K562 (cell line): ENCODE data around the gene DYRK1A. TPM values are rescaled to one million over a fixed set of nuclear protein-coding genes. Genes with fewer than 3 reads are reported as not detected.

Experiments used
- GTF2A2 ChIP-seq: IDR thresholded peaks from 2 replicates; pipeline ENCODE4 v1.6.1; 2016; ENCODE audit warnings: mild to moderate bottlenecking, missing genetic modification characterization, missing compliant biosample characterization
- HBP1 ChIP-seq: fragments of 450-650 bp; formaldehyde crosslinking; IDR thresholded peaks from 2 replicates; pipeline ENCODE4 v1.4.0; 2022; ENCODE audit warnings: missing genetic modification characterization
- HMGN3 ChIP-seq: IDR thresholded peaks from 2 replicates; pipeline ENCODE4 v1.6.1; 2011; ENCODE audit warnings: borderline replicate concordance, low read depth, mild to moderate bottlenecking, mixed read lengths, low read length; ENCODE audit not compliant: insufficient read length; ENCODE audit errors: extremely low read depth
- MGA ChIP-seq: fragments of 450-650 bp; IDR thresholded peaks from 2 replicates; pipeline ENCODE4 v1.6.1; 2016; ENCODE audit warnings: mild to moderate bottlenecking, moderate library complexity
- RNF219 ChIP-seq: fragments of 250-450 bp; sonication (Bioruptor Pico); IDR thresholded peaks from 2 replicates; pipeline ENCODE4 v1.5.0; 2022; ENCODE audit warnings: mild to moderate bottlenecking
- SMARCA5 ChIP-seq: fragments of 450-650 bp; IDR thresholded peaks from 2 replicates; pipeline ENCODE4 v1.6.1; 2016
- TFAM ChIP-seq: fragments of 250-450 bp; sonication (Bioruptor Pico); conservative IDR thresholded peaks from 2 replicates; pipeline ENCODE4 v1.5.0; 2021; ENCODE audit warnings: mild to moderate bottlenecking, moderate library complexity
- U2AF2 ChIP-seq: fragments of 200-400 bp; formaldehyde crosslinking; optimal IDR thresholded peaks from 2 replicates; pipeline ENCODE3; 2017; ENCODE audit warnings: low read depth, mild to moderate bottlenecking, low read length
- ZC3H11A ChIP-seq: IDR thresholded peaks from 2 replicates; pipeline ENCODE4 v1.6.1; 2012; ENCODE audit warnings: low read depth, low read length, improper control_type of control experiment
- ZNF133 ChIP-seq: fragments of 250-450 bp; sonication (Bioruptor Pico); IDR thresholded peaks from 2 replicates; pipeline ENCODE4 v1.4.0; 2020; ENCODE audit warnings: mild to moderate bottlenecking
- ZNF280A ChIP-seq: fragments of 450-650 bp; IDR thresholded peaks from 2 replicates; pipeline ENCODE4 v1.6.1; 2018; ENCODE audit warnings: mild to moderate bottlenecking, low read depth; ENCODE audit not compliant: partially characterized antibody
- ZNF384 ChIP-seq: IDR thresholded peaks from 2 replicates; pipeline ENCODE4 v1.6.1; 2012; ENCODE audit warnings: low read depth, low read length, improper control_type of control experiment
- polyA plus RNA-seq, 8 experiments: library from polyadenylated mRNA; depleted of rRNA in 4 of 8; stranded (reverse) in 5 of 8; unstranded in 3 of 8; fragments of >200 nt; fragmentation: Nextera tagmentation in 2 of 8; fragmentation: Illumina TruSeq in 1 of 8; extraction: Ambion mirVana in 2 of 8; extraction: Trizol in 1 of 8; gene quantifications; 2 replicates each; pipeline versions ENCODE4 v1.2.1 to v1.2.3, GENCODE V29; 2011 to 2014; ENCODE audit warnings: inconsistent platforms in 1 of 8, missing spikeins in 1 of 8
- total RNA-seq, 7 experiments: library from RNA; depleted of rRNA in 6 of 7; stranded (reverse); fragments of >200 nt in 6 of 7; fragmentation: Illumina TruSeq in 2 of 7; extraction: Trizol in 2 of 7; gene quantifications; 2 replicates each; pipeline versions ENCODE4 v1.2.1 to v1.2.3, GENCODE V29; 2011 to 2021; ENCODE audit warnings: low replicate concordance in 1 of 7

Gene DYRK1A
- total and polyA plus RNA-seq, 9 of the 15 experiments (the other 6 are each of a cell fraction or from before 2014, with no cell fraction given), result 3.7 to 64.8 (median 42.3) TPM

- TF ChIP-seq MGA, result 0 out of 2 replicates have a peak, but pooled peaks have one; percentile 54
- 0 out of 2 replicates have a peak, but pooled peaks have one; percentile 37 for TF ChIP-seq SMARCA5
- no peak for TF ChIP-seq HBP1
- TF ChIP-seq U2AF2, result no peak
- no peak for TF ChIP-seq GTF2A2
- no peak for TF ChIP-seq HMGN3
- no peak for TF ChIP-seq RNF219 (CRISPR knock-in tag)
- no peak for TF ChIP-seq ZNF384
- no peak for TF ChIP-seq ZNF280A
- TF ChIP-seq ZNF133 (CRISPR knock-in tag), result no peak
- TF ChIP-seq ZC3H11A, result no peak
- TF ChIP-seq TFAM (CRISPR knock-in tag), result no peak
Observed at GRCh38 chr21:37378700-37379139, 12.1 kb downstream of the DYRK1A start (continued).
